ENCODE measurements around the gene GRIK4. TPM values are rescaled to one million over a fixed set of nuclear protein-coding genes. Genes with fewer than 3 reads are reported as not detected.

GRIK4 gene
- total and polyA plus RNA-seq, 2 donors (not counting 1 experiment from before 2014, with no cell fraction given), result 0.12 to 0.27 TPM

DNA sequence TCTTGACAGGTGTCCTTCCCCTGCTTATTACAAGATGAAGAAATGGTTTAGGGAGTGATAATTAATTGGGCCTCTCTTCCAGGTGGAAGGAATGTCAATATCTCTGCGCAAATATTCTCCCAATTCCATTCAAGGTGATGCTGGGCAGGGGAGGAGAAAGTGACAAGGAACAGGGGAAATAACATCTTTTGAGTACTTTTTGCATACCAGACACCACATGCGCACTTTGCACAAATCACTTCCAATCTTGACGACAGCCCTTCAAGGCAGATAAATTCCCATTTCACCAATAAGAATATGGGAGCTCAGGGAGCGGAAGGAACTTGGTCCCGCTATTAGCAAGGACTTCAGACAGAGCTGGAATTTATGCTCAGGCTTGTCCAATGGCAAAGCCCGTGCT lies 367.2 kb downstream of the GRIK4 start:
- 96% methylated on average over 4 of the region's 6 CpGs for WGBS (ENCODE audit: insufficient coverage)
- H4K20me1 ChIP-seq (ENCODE audit: control insufficient read depth, insufficient read depth, low read length, poor library complexity, severe bottlenecking), result no peaks in the 10 kb centered on the region
- TF ChIP-seq EZH2 (IDR thresholded peaks at IDR 0.05; ENCODE audit: borderline replicate concordance, insufficient read depth, low read depth, low read length, poor library complexity, severe bottlenecking), result no peak
- TF ChIP-seq, protein P1, sequence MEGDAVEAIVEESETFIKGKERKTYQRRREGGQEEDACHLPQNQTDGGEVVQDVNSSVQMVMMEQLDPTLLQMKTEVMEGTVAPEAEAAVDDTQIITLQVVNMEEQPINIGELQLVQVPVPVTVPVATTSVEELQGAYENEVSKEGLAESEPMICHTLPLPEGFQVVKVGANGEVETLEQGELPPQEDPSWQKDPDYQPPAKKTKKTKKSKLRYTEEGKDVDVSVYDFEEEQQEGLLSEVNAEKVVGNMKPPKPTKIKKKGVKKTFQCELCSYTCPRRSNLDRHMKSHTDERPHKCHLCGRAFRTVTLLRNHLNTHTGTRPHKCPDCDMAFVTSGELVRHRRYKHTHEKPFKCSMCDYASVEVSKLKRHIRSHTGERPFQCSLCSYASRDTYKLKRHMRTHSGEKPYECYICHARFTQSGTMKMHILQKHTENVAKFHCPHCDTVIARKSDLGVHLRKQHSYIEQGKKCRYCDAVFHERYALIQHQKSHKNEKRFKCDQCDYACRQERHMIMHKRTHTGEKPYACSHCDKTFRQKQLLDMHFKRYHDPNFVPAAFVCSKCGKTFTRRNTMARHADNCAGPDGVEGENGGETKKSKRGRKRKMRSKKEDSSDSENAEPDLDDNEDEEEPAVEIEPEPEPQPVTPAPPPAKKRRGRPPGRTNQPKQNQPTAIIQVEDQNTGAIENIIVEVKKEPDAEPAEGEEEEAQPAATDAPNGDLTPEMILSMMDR (IDR thresholded peaks at IDR 0.05), result no peak
- DNase-seq (no peak), ATAC-seq (ENCODE audit: low read depth) (no peak)
- H3K27ac ChIP-seq (ENCODE audit: low read length in 2 of 2), result no peak overlapping the region
- ChIA-PET CTCF (no interaction called here), POLR2A (no interaction called here)
- H3K9me3 ChIP-seq (ENCODE audit: control extremely low read depth in 1 of 3, control insufficient read depth in 2 of 3, insufficient read depth in 1 of 3, low read length in 2 of 3), result peaks cover 0 to 6% (median 0%) of the 10 kb centered on the region in 3 donors
- H3K4me2 ChIP-seq (replicated peaks; ENCODE audit: low read depth, low read length, poor library complexity, severe bottlenecking), result no peak overlapping the region
- no peak overlapping the region for H3K4me3 ChIP-seq (ENCODE audit: control extremely low read depth in 1 of 5, extremely low read depth in 1 of 5, insufficient read depth in 1 of 5, low read depth in 2 of 5, low read length in 4 of 5)
- Mint-ChIP-seq H3K9me3 (ENCODE audit: insufficient read depth) (peaks cover 2% of the 10 kb centered on the region), H3K4me1 (no peaks in the 10 kb centered on the region), H3K27ac (no peak overlapping the region), H3K4me3 (no peak overlapping the region), H3K27me3 (peaks cover 17% of the 10 kb centered on the region)
- intact Hi-C loops (cut with micrococcal nuclease), result no loop called here
- H3K9ac ChIP-seq (ENCODE audit: low read length), result no peak overlapping the region
- H2AFZ ChIP-seq (ENCODE audit: insufficient read depth, low read depth, low read length, poor library complexity, severe bottlenecking), result no peak overlapping the region
- no peaks in the 10 kb centered on the region for H3K27me3 ChIP-seq (replicated peaks in 1 of 4; ENCODE audit: control extremely low read depth in 1 of 4, control insufficient read depth in 3 of 4, insufficient read depth in 4 of 4, low read length in 3 of 4)
- H3K79me2 ChIP-seq (ENCODE audit: control insufficient read depth, insufficient read depth, low read length), result no peaks in the 10 kb centered on the region
- no peaks in the 10 kb centered on the region for H3K4me1 ChIP-seq (ENCODE audit: control insufficient read depth in 2 of 2, insufficient read depth in 2 of 2, low read length in 2 of 2)
- H3K36me3 ChIP-seq (replicated peaks in 1 of 2; ENCODE audit: control extremely low read depth in 1 of 2, control insufficient read depth in 1 of 2, extremely low read depth in 1 of 2, insufficient read depth in 2 of 2, low read length in 1 of 2), result no peaks in the 10 kb centered on the region

DNA sequence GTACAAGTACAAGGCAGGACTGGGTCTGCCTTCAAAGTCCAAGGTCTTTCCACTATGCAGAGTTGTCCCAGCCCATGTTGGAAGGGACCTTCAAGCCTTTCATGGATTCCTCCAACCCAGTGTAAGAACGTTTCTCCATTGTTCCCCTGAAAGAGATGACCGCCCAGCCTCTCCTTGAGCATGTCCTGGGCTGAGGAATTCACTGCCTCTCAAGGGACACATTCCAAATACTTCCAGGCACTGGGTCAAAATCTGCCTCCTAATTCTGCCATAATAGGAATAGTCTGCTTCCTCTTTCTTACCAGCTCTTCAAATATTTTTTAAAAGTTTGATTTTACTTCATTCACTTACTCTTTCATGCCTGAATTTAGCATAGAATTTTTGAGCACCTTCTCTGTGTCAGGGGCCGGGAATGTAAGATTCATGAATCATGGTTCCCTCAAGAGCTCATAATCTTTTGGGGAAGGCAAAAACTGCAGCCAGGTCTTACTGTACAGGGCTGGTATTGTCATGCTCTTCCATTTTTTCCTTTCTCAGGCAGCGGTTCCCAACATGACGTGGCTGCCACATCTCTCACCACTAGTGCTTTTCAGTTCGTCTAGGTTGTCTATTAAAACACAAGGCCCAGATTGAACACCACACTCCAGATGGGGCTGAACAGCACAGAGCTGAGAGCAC lies 369.1 kb downstream of the GRIK4 start:
- CTCF ChIA-PET, result interaction anchor here (1.1 kb wide), 1 partner anchor 400 kb away, joined by 3 read pairs; no protein-coding TSS in a partner anchor
- 88% methylated on average over 3 of the region's 6 CpGs for WGBS (ENCODE audit: insufficient coverage)
- no peak overlapping the region for H3K27ac Mint-ChIP-seq
- Histone ChIP-seq H4K20me1 (ENCODE audit: control insufficient read depth, insufficient read depth, low read length, poor library complexity, severe bottlenecking) (no peaks in the 10 kb centered on the region), H3K9ac (ENCODE audit: low read length) (no peak overlapping the region), H3K27ac (ENCODE audit: low read length in 2 of 2) (no peak overlapping the region), H3K4me2 (replicated peaks; ENCODE audit: low read depth, low read length, poor library complexity, severe bottlenecking) (no peak overlapping the region), H3K79me2 (ENCODE audit: control insufficient read depth, insufficient read depth, low read length) (no peaks in the 10 kb centered on the region), H3K4me3 (ENCODE audit: control extremely low read depth in 1 of 5, extremely low read depth in 1 of 5, insufficient read depth in 1 of 5, low read depth in 2 of 5, low read length in 4 of 5) (no peak overlapping the region), H3K9me3 (ENCODE audit: control extremely low read depth in 1 of 3, control insufficient read depth in 2 of 3, insufficient read depth in 1 of 3, low read length in 2 of 3) (peaks cover 0 to under 1% (median 0%) of the 10 kb centered on the region in 3 donors), H3K36me3 (replicated peaks in 1 of 2; ENCODE audit: control extremely low read depth in 1 of 2, control insufficient read depth in 1 of 2, extremely low read depth in 1 of 2, insufficient read depth in 2 of 2, low read length in 1 of 2) (no peaks in the 10 kb centered on the region), H2AFZ (ENCODE audit: insufficient read depth, low read depth, low read length, poor library complexity, severe bottlenecking) (no peak overlapping the region), H3K4me1 (ENCODE audit: control insufficient read depth in 2 of 2, insufficient read depth in 2 of 2, low read length in 2 of 2) (no peaks in the 10 kb centered on the region), H3K27me3 (replicated peaks in 1 of 4; ENCODE audit: control extremely low read depth in 1 of 4, control insufficient read depth in 3 of 4, insufficient read depth in 4 of 4, low read length in 3 of 4) (no peaks in the 10 kb centered on the region)
- H3K9me3 Mint-ChIP-seq (ENCODE audit: insufficient read depth), result peaks cover 2% of the 10 kb centered on the region
- ATAC-seq (ENCODE audit: low read depth) (no peak), DNase-seq (no peak)
- H3K27me3 Mint-ChIP-seq, result peaks cover 23% of the 10 kb centered on the region
- H3K4me3 Mint-ChIP-seq, result no peak overlapping the region
- no peak for TF ChIP-seq EZH2 (IDR thresholded peaks at IDR 0.05; ENCODE audit: borderline replicate concordance, insufficient read depth, low read depth, low read length, poor library complexity, severe bottlenecking)
- TF ChIP-seq, protein P1 (IDR thresholded peaks at IDR 0.05), result no peak
- no peaks in the 10 kb centered on the region for H3K4me1 Mint-ChIP-seq
- intact Hi-C loops (cut with micrococcal nuclease), result no loop called here
- POLR2A ChIA-PET, result no interaction called here
